HG03159 (cell line): ENCODE data around the gene DENND2A.
"Not testable (repeated sequence)": the region's sequence is repeated elsewhere in the genome, so short reads cannot be mapped to it uniquely, and the experiment has no call there.

Experiments
- ATAC-seq: cut with Tn5 transposase; IDR thresholded peaks from one replicate; pipeline ENCODE4 v1.9.1; 2021; ENCODE audit warnings: mild to moderate bottlenecking, moderate library complexity; ENCODE audit not compliant: unreplicated experiment

The DENND2A gene

GRCh38 chr7:140518370-140519006 is 122.1 kb downstream of the DENND2A start:
- no peak for ATAC-seq

GRCh38 chr7:140517546-140518369 is 122.9 kb downstream of the DENND2A start:
- no peak for ATAC-seq

- no peak for ATAC-seq
Measured at GRCh38 chr7:140512317-140513000, 128.2 kb downstream of the DENND2A start.

GRCh38 chr7:140509789-140510188 is 130.8 kb downstream of the DENND2A start:
- no peak for ATAC-seq

- ATAC-seq: not testable (repeated sequence)
Measured at GRCh38 chr7:140507556-140507955, 133.1 kb downstream of the DENND2A start.

GRCh38 chr7:140506788-140507464 is 133.7 kb downstream of the DENND2A start:
- ATAC-seq: no peak

GRCh38 chr7:140501966-140502365 is 138.6 kb downstream of the DENND2A start:
- no peak for ATAC-seq

GRCh38 chr7:140497807-140498206 is 142.8 kb downstream of the DENND2A start:
- not testable (repeated sequence) for ATAC-seq

DNA sequence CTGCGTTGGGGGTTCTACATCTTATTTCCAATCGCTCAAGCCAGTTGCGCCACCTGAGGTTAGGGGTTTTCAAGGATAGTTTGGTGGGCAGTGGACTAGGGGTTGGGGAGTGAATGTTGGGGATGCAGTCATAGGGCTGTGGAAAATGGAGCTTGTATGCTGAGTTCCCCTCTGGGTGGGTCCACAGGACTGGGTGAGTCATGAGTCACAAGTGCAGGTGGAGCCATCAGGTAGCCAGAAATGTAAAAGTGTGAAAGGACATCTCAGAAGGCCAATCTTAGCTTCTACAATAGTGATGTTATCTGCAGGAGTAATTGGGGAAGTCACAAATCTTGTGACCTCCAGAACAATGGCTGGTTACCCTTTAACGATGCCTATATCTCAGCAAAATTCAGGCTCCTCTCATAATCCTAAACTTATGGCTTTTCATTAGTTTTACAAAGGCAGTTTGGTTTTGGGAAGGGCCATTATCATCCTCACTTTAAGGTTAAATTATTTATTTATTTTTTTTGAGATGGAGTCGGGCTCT is 143.3 kb downstream of the DENND2A start:
- ATAC-seq: no peak

DNA sequence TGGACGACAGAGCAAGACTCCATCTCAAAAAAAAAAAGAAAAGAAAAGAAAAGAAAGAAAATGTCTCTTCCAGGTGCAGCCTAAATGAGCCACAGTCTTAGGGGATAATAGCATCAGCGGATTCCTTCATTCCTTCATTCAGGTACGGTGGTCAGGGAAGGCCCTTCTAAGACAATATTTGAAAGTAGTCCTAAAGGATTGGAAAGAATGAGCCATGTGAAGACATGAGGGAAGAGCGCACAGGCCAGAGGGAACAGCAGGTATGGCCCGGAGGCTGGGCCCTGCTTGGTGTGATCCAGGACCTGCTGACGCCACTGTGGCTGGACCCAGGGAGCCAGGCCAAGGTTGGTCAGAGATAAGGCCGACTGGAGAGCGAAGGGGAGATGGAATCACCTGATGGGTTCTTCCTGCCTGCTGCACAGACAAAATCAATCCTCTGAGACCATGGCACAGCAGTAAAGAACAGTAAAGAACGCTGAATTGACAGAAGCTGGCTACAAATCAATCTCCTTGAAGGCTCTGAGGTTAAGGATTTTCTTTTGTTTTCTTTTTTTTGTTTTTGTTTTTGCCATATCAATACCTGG is 145.0 kb downstream of the DENND2A start:
- ATAC-seq: no peak

DNA sequence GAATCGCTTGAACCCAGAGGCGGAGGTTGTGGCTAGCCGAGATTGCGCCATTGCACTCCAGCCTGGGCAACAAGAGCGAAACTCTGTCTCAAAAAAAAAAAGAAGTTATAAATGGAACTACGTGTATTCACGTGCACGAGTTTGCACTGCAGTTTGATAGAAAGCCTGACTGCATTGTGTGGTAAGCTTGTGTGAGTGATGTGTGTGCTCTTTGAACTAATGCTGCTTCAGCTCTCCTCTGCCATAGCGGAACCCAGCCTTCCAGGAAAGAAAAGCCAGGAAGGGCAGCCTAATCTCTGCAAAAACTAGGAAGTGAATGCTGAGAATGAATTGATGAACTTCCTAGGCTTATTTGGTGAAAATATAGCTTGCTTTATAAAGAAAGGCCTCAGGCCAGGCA is 145.7 kb downstream of the DENND2A start:
- no peak for ATAC-seq

GRCh38 chr7:140489026-140489359 is 151.6 kb downstream of the DENND2A start:
- no peak for ATAC-seq

GRCh38 chr7:140485500-140486265 is 154.9 kb downstream of the DENND2A start:
- no peak for ATAC-seq

DNA sequence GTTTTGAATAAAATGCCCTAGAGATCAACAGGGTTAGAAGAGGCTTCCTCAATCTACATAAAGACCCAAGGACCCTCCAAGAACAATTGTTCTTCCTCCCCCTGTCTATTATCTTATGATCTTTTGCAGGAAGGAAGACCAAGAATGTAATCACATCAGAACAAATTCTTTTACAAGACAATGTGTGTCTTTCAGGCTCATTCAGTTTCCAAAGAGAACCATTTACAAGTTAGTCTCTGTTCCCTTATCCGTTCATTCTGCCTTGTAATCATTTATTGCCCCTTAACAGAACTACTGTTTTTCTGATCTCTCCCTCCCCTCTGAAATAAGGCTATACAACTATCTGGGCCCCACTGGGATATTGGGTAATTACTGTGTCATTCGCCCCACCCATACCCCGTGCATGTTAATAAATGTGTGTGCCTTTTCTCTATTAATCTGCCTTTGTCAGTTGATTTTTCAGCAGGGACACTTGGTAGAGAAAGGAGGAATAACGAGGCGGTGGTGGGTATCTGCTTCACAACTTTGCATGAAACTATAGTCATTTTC is 155.6 kb downstream of the DENND2A start:
- no peak for ATAC-seq

DNA sequence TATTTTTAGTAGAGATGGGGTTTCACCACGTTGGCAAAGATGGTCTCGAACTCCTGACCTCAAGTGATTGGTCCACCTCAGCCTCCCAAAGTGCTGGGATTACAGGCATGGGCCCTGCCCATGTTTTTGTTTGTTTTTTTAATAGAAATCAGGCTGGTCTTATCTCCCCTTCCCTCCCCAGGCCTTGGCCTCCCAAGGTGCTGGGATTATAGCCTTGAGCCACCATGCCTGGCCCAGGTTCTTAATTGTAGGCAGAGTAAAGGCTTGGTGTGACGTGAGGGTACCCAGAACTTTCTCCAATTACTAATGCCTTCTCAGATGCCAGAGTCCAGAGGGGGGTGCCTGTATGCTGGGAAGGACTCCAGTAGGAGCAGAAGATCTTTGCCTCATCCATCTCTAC is 156.1 kb downstream of the DENND2A start:
- ATAC-seq: no peak

GRCh38 chr7:140479739-140480084 is 160.9 kb downstream of the DENND2A start:
- peak; percentile 5 for ATAC-seq

GRCh38 chr7:140479062-140479738 is 161.4 kb downstream of the DENND2A start, which contains the start of gene MKRN1:
MKRN1 (minus strand) TSS chr7:140479505; CDS start chr7:140479344, 161 bp downstream.
- peak; percentile 93 for ATAC-seq

- peak; percentile 25 for ATAC-seq
Measured at GRCh38 chr7:140478246-140479061, 162.2 kb downstream of the DENND2A start.
